K562 (cell line): ENCODE measurements around the gene RTN4. TPM values are rescaled to one million over a fixed set of nuclear protein-coding genes. Genes with fewer than 3 reads are reported as not detected.
A peak's percentile ranks its signal among the peaks of the same experiment; 100 is the strongest.

Experiments
- ADNP ChIP-seq: fragments of 200-800 bp; sonication (Bioruptor generic); IDR thresholded peaks from 2 replicates; pipeline ENCODE4 v1.6.1; 2016; ENCODE audit warnings: missing genetic modification characterization, missing compliant biosample characterization
- CREB5 ChIP-seq: fragments of 250-450 bp; sonication (Bioruptor Pico); IDR thresholded peaks from 2 replicates; pipeline ENCODE4 v1.5.0; 2020; ENCODE audit warnings: mild to moderate bottlenecking
- ETS1 ChIP-seq: conservative IDR thresholded peaks from 2 replicates; pipeline ENCODE4 v1.6.1; 2011; ENCODE audit warnings: low read depth, mild to moderate bottlenecking, low read length; ENCODE audit not compliant: control insufficient read depth
- FOXK1 ChIP-seq: sonication (generic); formaldehyde crosslinking; IDR thresholded peaks from 2 replicates; pipeline ENCODE4 v1.8.0; 2022; ENCODE audit warnings: missing genetic modification reagents, mild to moderate bottlenecking, borderline replicate concordance
- HDAC3 ChIP-seq: fragments of 450-650 bp; IDR thresholded peaks from 2 replicates; pipeline ENCODE4 v1.6.1; 2018; ENCODE audit warnings: borderline replicate concordance, mild to moderate bottlenecking, moderate library complexity; ENCODE audit not compliant: partially characterized antibody
- HMBOX1 ChIP-seq: sonication (generic); IDR thresholded peaks from 2 replicates; pipeline ENCODE4 v1.6.1; 2016
- LCOR ChIP-seq: sonication (generic); formaldehyde crosslinking; IDR thresholded peaks from 2 replicates; pipeline ENCODE4 v1.8.0; 2022; ENCODE audit warnings: mild to moderate bottlenecking, missing genetic modification reagents
- MAZ ChIP-seq, 2 experiments: fragments of 450-650 bp in 1 of 2; sonication (generic) in 1 of 2; formaldehyde crosslinking; IDR thresholded peaks in 1 of 2; conservative IDR thresholded peaks in 1 of 2; 2 replicates each; pipeline versions ENCODE4 v1.4.0 to v1.5.0; 2020; ENCODE audit warnings: mild to moderate bottlenecking in 1 of 2, missing genetic modification reagents in 1 of 2
- SNAPC5 ChIP-seq: fragments of 250-450 bp; sonication (Bioruptor Pico); IDR thresholded peaks from 2 replicates; pipeline ENCODE4 v1.8.0; 2021; ENCODE audit warnings: moderate library complexity, mild to moderate bottlenecking, inconsistent platforms
- TOE1 ChIP-seq, 2 experiments: fragments of 450-650 bp in 1 of 2; sonication (generic) in 1 of 2; formaldehyde crosslinking in 1 of 2; IDR thresholded peaks; 2 replicates each; pipeline versions ENCODE4 v1.7.1 to v1.8.0; 2016 to 2022; ENCODE audit warnings: borderline replicate concordance in 2 of 2, mild to moderate bottlenecking in 2 of 2, antibody characterized with exemption in 1 of 2, inconsistent platforms in 1 of 2, low read depth in 1 of 2, missing genetic modification reagents in 1 of 2, moderate library complexity in 1 of 2
- VEZF1 ChIP-seq: fragments of 200-800 bp; sonication (Bioruptor generic); IDR thresholded peaks from 2 replicates; pipeline ENCODE4 v1.6.1; 2017; ENCODE audit warnings: missing genetic modification characterization, missing compliant biosample characterization
- XRCC5 ChIP-seq: fragments of 200-400 bp; formaldehyde crosslinking; IDR thresholded peaks from 2 replicates; pipeline ENCODE4 v1.6.1; 2017; ENCODE audit warnings: low read depth, mild to moderate bottlenecking, low read length
- ZC3H11A ChIP-seq: IDR thresholded peaks from 2 replicates; pipeline ENCODE4 v1.6.1; 2012; ENCODE audit warnings: low read depth, low read length, improper control_type of control experiment
- ZFP30 ChIP-seq: fragments of 250-450 bp; sonication (Bioruptor Pico); IDR thresholded peaks from 2 replicates; pipeline ENCODE4 v1.8.0; 2022; ENCODE audit warnings: moderate library complexity, mild to moderate bottlenecking, inconsistent platforms, borderline replicate concordance
- ZNF12 ChIP-seq: sonication (generic); formaldehyde crosslinking; IDR thresholded peaks from 2 replicates; pipeline ENCODE4 v1.4.0; 2020; ENCODE audit warnings: mild to moderate bottlenecking, missing genetic modification reagents
- ZNF280A ChIP-seq: fragments of 450-650 bp; IDR thresholded peaks from 2 replicates; pipeline ENCODE4 v1.6.1; 2018; ENCODE audit warnings: mild to moderate bottlenecking, low read depth; ENCODE audit not compliant: partially characterized antibody
- ZNF347 ChIP-seq: fragments of 450-650 bp; formaldehyde crosslinking; IDR thresholded peaks from 2 replicates; pipeline ENCODE4 v1.4.0; 2020; ENCODE audit warnings: low read depth, mild to moderate bottlenecking, moderate library complexity
- ZNF695 ChIP-seq: fragments of 450-650 bp; formaldehyde crosslinking; IDR thresholded peaks from 2 replicates; pipeline ENCODE4 v1.4.0; 2020; ENCODE audit warnings: mild to moderate bottlenecking, moderate library complexity
- ZNF707 ChIP-seq: fragments of 250-450 bp; sonication (Bioruptor Pico); conservative IDR thresholded peaks from 2 replicates; pipeline ENCODE4 v1.8.0; 2022; ENCODE audit warnings: inconsistent platforms, mild to moderate bottlenecking, moderate library complexity
- polyA plus RNA-seq, 8 experiments: library from polyadenylated mRNA; depleted of rRNA in 4 of 8; stranded (reverse) in 5 of 8; unstranded in 3 of 8; fragments of >200 nt; fragmentation: Nextera tagmentation in 2 of 8; fragmentation: Illumina TruSeq in 1 of 8; extraction: Ambion mirVana in 2 of 8; extraction: Trizol in 1 of 8; gene quantifications; 2 replicates each; pipeline versions ENCODE4 v1.2.1 to v1.2.3, GENCODE V29; 2011 to 2014; ENCODE audit warnings: inconsistent platforms in 1 of 8, missing spikeins in 1 of 8
- total RNA-seq, 7 experiments: library from RNA; depleted of rRNA in 6 of 7; stranded (reverse); fragments of >200 nt in 6 of 7; fragmentation: Illumina TruSeq in 2 of 7; extraction: Trizol in 2 of 7; gene quantifications; 2 replicates each; pipeline versions ENCODE4 v1.2.1 to v1.2.3, GENCODE V29; 2011 to 2021; ENCODE audit warnings: low replicate concordance in 1 of 7

The RTN4 gene
- total and polyA plus RNA-seq, 9 of the 15 experiments (the other 6 are each of a cell fraction or from before 2014, with no cell fraction given): 73.0 to 248 (median 116) TPM

GRCh38 chr2:55056024-55056521 is 5.8 kb upstream of the RTN4 start (continued):
- TF ChIP-seq ZNF347 (CRISPR knock-in tag) (no peak), VEZF1 (CRISPR knock-in tag) (peak; percentile 42; the same call in 1 of the 2 replicates), HDAC3 (no peak), ZNF12 (CRISPR knock-in tag) (no peak), HMBOX1 (no peak), MAZ (CRISPR knock-in tag; conservative IDR thresholded peaks at IDR 0.05 in 1 of 2, IDR thresholded peaks at IDR 0.05 in 1 of 2) (peak; percentile 30 to 31; a peak in 2 of 4 replicates), ZFP30 (no peak), ZNF707 (CRISPR knock-in tag) (no peak), ZNF280A (no peak), FOXK1 (no peak), ZNF695 (CRISPR knock-in tag) (no peak), TOE1 (IDR thresholded peaks at IDR 0.05; ENCODE audit: borderline replicate concordance) (peak; percentile 65; the same call in 1 of the 2 replicates), TOE1 (CRISPR knock-in tag; IDR thresholded peaks at IDR 0.05; ENCODE audit: borderline replicate concordance, low read depth) (no peak), CREB5 (CRISPR knock-in tag) (no peak), LCOR (CRISPR knock-in tag) (no peak), ETS1 (no peak), SNAPC5 (CRISPR knock-in tag) (no peak), ADNP (tag) (peak; percentile 21; the same call in 1 of the 2 replicates), XRCC5 (no peak), ZC3H11A (no peak)
